ENCODE results near the gene HNRNPA2B1.
"Not testable (repeated sequence)": the region's sequence is repeated elsewhere in the genome, so short reads cannot be mapped to it uniquely, and the experiment has no call there.

HNRNPA2B1 gene

GRCh38 chr7:26183545-26184280, 16.8 kb downstream of the HNRNPA2B1 start:
- no peak for DNase-seq

GRCh38 chr7:26182706-26183105, 17.8 kb downstream of the HNRNPA2B1 start:
- no peak for DNase-seq

GRCh38 chr7:26182283-26182682, 18.3 kb downstream of the HNRNPA2B1 start:
- no peak for DNase-seq

GRCh38 chr7:26181474-26182227, 18.9 kb downstream of the HNRNPA2B1 start:
- no peak for DNase-seq

GRCh38 chr7:26180792-26181198, 19.8 kb downstream of the HNRNPA2B1 start:
- no peak for DNase-seq

GRCh38 chr7:26179826-26180497, 20.6 kb downstream of the HNRNPA2B1 start:
- DNase-seq: no peak

GRCh38 chr7:26179422-26179821, 21.1 kb downstream of the HNRNPA2B1 start:
- no peak for DNase-seq

- no peak for DNase-seq
Measured at GRCh38 chr7:26178272-26178960, 22.1 kb downstream of the HNRNPA2B1 start.

GRCh38 chr7:26177269-26177668, 23.3 kb downstream of the HNRNPA2B1 start:
- not testable (repeated sequence) for DNase-seq

- DNase-seq: not testable (repeated sequence)
Measured at GRCh38 chr7:26176696-26177095, 23.9 kb downstream of the HNRNPA2B1 start.

- DNase-seq: not testable (repeated sequence)
Measured at GRCh38 chr7:26175903-26176302, 24.6 kb downstream of the HNRNPA2B1 start.

- no peak for DNase-seq
Measured at GRCh38 chr7:26172048-26172447, 28.5 kb downstream of the HNRNPA2B1 start.

GRCh38 chr7:26171601-26172000, 28.9 kb downstream of the HNRNPA2B1 start:
- DNase-seq: no peak

- DNase-seq: no peak
Measured at GRCh38 chr7:26170663-26171062, 29.9 kb downstream of the HNRNPA2B1 start.

GRCh38 chr7:26169271-26169670, 31.3 kb downstream of the HNRNPA2B1 start:
- no peak for DNase-seq

- DNase-seq: no peak
Measured at GRCh38 chr7:26168458-26169023, 32.0 kb downstream of the HNRNPA2B1 start.

GRCh38 chr7:26167303-26167934, 33.1 kb downstream of the HNRNPA2B1 start:
- DNase-seq: peak; percentile 48

GRCh38 chr7:26166684-26167266, 33.8 kb downstream of the HNRNPA2B1 start:
- no peak for DNase-seq

GRCh38 chr7:26165950-26166683, 34.4 kb downstream of the HNRNPA2B1 start:
- no peak for DNase-seq

GRCh38 chr7:26163804-26164203, 36.7 kb downstream of the HNRNPA2B1 start:
- DNase-seq: not testable (repeated sequence)

GRCh38 chr7:26162431-26162830, 38.1 kb downstream of the HNRNPA2B1 start:
- DNase-seq: no peak

Data from activated CD4-positive, alpha-beta T cell treated with anti-CD3 and anti-CD28 coated beads for 48 hours (primary cell).